Transverse colon (tissue), 3 donors: ENCODE results near the gene PBX1.

ENCODE experiments used
- POLR2A ChIP-seq: fragments of 450-650 bp; IDR thresholded peaks from one replicate; pipeline ENCODE4 v1.6.1; 2016; ENCODE audit warnings: antibody characterized with exemption, mild to moderate bottlenecking, moderate library complexity
- TF ChIP-seq, protein P1 (sequence below), 5 experiments: fragments of 200-600 bp in 3 of 5; fragments of 450-650 bp in 2 of 5; sonication (generic) in 3 of 5; IDR thresholded peaks; 1 replicate in 2 of 5; 2 replicates in 3 of 5; pipeline ENCODE4 v1.5.1; 2016 to 2017; ENCODE audit warnings: antibody characterized with exemption in 5 of 5, inconsistent platforms in 3 of 5, mild to moderate bottlenecking in 2 of 5, moderate library complexity in 1 of 5

DNA sequence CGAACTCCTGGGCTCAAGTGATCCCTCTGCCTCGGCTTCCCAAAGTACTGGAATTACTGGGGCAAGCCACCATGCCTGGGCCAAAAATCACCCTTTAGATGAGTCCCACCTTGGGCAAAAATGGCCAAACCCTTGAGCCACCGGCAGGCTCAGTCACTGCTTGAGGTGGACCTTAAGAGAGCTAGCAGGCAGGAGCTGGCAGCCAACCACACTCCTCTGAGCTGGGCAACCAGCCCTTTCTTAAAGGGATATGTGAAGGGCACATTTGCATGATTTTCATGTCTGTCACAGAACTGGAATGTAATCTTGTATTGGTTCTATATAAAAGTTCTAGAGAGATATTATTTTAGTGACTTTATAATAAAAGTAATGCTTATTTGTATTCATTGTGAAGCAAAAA lies 316.5 kb downstream of the PBX1 start:
- TF ChIP-seq POLR2A, result no peak
- TF ChIP-seq, protein P1, sequence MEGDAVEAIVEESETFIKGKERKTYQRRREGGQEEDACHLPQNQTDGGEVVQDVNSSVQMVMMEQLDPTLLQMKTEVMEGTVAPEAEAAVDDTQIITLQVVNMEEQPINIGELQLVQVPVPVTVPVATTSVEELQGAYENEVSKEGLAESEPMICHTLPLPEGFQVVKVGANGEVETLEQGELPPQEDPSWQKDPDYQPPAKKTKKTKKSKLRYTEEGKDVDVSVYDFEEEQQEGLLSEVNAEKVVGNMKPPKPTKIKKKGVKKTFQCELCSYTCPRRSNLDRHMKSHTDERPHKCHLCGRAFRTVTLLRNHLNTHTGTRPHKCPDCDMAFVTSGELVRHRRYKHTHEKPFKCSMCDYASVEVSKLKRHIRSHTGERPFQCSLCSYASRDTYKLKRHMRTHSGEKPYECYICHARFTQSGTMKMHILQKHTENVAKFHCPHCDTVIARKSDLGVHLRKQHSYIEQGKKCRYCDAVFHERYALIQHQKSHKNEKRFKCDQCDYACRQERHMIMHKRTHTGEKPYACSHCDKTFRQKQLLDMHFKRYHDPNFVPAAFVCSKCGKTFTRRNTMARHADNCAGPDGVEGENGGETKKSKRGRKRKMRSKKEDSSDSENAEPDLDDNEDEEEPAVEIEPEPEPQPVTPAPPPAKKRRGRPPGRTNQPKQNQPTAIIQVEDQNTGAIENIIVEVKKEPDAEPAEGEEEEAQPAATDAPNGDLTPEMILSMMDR (IDR thresholded peaks at IDR 0.05), result no peak
